ENCODE measurements around the gene PPOX.

Gene PPOX

DNA sequence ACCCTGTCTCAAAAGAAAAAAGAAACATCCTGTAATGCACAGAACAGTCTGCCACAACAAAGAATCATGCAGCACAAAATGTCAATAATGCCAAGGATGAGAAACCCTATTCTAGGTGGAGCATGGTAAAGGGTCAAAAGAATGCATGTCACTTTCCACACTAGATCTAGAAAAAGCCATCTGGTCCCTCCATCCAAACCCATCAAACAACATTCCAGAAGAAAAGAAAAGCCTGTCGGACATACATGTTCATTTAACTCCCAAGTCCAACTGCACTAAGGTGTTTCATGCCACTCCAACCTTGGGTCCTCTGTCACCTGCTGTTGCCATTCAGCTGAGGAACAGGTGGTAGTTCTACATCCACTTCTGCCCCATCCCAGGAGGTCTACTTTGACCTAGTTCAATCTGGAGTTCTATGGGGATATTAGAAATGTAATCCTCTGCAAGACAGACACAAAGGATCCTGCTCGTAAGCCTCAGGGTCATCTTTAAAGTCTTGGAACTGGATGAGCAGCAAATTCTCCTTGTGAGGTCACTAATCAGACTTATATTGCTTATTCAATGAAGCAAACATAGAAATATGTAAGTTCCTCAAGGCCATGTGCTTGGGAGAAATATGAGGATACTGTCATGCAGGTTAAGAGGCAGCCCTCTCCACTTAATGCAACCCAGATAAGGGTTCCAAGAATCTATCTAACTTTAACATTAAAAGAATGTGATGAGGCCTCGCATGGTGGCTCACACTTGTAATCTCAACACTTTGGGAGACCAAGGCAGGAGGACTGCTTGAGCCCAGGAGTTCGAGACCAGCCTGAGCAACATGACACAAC, 37.4 kb upstream of the PPOX start:
- Histone ChIP-seq H4K12ac (ENCODE audit: low read depth, low read length) (no peak overlapping the region), H3K4me3 (ENCODE audit: low read depth, low read length) (no peak overlapping the region), H3K36me3 (ENCODE audit: control insufficient read depth in 1 of 2, insufficient read depth in 2 of 2, low read length in 2 of 2) (peaks cover 15 to 23% of the 10 kb centered on the region in 2 experiments), H3K27me3 (ENCODE audit: insufficient read depth, low read length) (no peaks in the 10 kb centered on the region), H3K9ac (ENCODE audit: low read length) (no peak overlapping the region), H3K9me3 (ENCODE audit: insufficient read depth, low read depth, low read length) (no peaks in the 10 kb centered on the region), H2AK5ac (ENCODE audit: low read length) (no peak overlapping the region), H2BK12ac (ENCODE audit: low read length) (no peak overlapping the region), H4K8ac (ENCODE audit: low read depth, low read length) (no peak overlapping the region), H2AFZ (ENCODE audit: insufficient read depth, low read length, poor library complexity) (no peak overlapping the region), H3K23ac (ENCODE audit: low read length) (no peak overlapping the region), H2BK120ac (ENCODE audit: insufficient read depth, low read length, poor library complexity) (no peak overlapping the region), H3K27ac (ENCODE audit: low read depth, low read length) (no peak overlapping the region), H3K4ac (ENCODE audit: low read depth, low read length) (no peak overlapping the region), H4K91ac (ENCODE audit: low read depth, low read length) (no peak overlapping the region), H3K4me1 (ENCODE audit: control insufficient read depth in 1 of 2, insufficient read depth in 2 of 2, low read length in 2 of 2) (peaks cover 5 to 16% of the 10 kb centered on the region in 2 experiments), H3K79me1 (ENCODE audit: low read length) (peaks cover 23% of the 10 kb centered on the region), H3K79me2 (ENCODE audit: control insufficient read depth, insufficient read depth, low read length, poor library complexity) (peaks cover 15% of the 10 kb centered on the region), H3K14ac (ENCODE audit: low read length) (no peak overlapping the region), H3K18ac (ENCODE audit: low read length) (no peak overlapping the region), H2BK5ac (ENCODE audit: low read depth, low read length, poor library complexity) (no peak overlapping the region), H3K4me2 (ENCODE audit: low read length) (no peak overlapping the region)
- WGBS (ENCODE audit: extremely low coverage, insufficient coverage, insufficient read length) = no CpG with 5 or more reads among the region's 4 CpGs
- DNase-seq = peak; percentile 79 to 91

DNA sequence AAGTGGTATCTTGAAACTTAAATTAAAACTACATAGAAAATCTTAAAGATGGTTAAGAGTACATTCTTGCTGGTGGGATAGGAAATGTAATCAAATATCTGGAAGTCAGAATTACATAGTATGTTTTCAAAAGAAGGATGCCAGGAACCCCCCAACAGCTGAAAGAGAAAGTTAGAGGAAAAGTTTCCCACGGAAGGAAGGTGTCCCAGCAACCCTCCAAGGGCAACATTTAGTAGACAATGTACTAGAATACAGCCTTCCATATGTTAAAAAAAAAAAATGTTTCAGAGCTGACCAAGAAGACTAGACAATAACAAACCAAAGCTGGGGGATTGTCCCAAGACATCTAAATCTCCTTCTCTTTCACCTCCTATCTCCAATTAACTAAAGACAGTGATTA, 36.0 kb upstream of the PPOX start:
- no peak overlapping the region for H3K4me2 ChIP-seq (ENCODE audit: low read length)
- H3K14ac ChIP-seq (ENCODE audit: low read length) = no peak overlapping the region
- no peak overlapping the region for H2BK12ac ChIP-seq (ENCODE audit: low read length)
- no peak overlapping the region for H3K23ac ChIP-seq (ENCODE audit: low read length)
- no peak overlapping the region for H4K12ac ChIP-seq (ENCODE audit: low read depth, low read length)
- H3K9ac ChIP-seq (ENCODE audit: low read length) = no peak overlapping the region
- no peak overlapping the region for H2BK5ac ChIP-seq (ENCODE audit: low read depth, low read length, poor library complexity)
- no peaks in the 10 kb centered on the region for H3K27me3 ChIP-seq (ENCODE audit: insufficient read depth, low read length)
- DNase-seq = no peak
- no peak overlapping the region for H3K4ac ChIP-seq (ENCODE audit: low read depth, low read length)
- no CpG with 5 or more reads among the region's 1 CpG for WGBS (ENCODE audit: extremely low coverage, insufficient coverage, insufficient read length)
- peaks cover 10 to 13% of the 10 kb centered on the region in 2 experiments for H3K36me3 ChIP-seq (ENCODE audit: control insufficient read depth in 1 of 2, insufficient read depth in 2 of 2, low read length in 2 of 2)
- no peak overlapping the region for H3K18ac ChIP-seq (ENCODE audit: low read length)
- H3K27ac ChIP-seq (ENCODE audit: low read depth, low read length) = no peak overlapping the region
- H3K4me3 ChIP-seq (ENCODE audit: low read depth, low read length) = no peak overlapping the region
- H2AFZ ChIP-seq (ENCODE audit: insufficient read depth, low read length, poor library complexity) = no peak overlapping the region
- no peak overlapping the region for H2AK5ac ChIP-seq (ENCODE audit: low read length)
- H3K79me2 ChIP-seq (ENCODE audit: control insufficient read depth, insufficient read depth, low read length, poor library complexity) = peaks cover 15% of the 10 kb centered on the region
- H3K9me3 ChIP-seq (ENCODE audit: insufficient read depth, low read depth, low read length) = no peaks in the 10 kb centered on the region
- H4K91ac ChIP-seq (ENCODE audit: low read depth, low read length) = no peak overlapping the region
- peaks cover 24% of the 10 kb centered on the region for H3K79me1 ChIP-seq (ENCODE audit: low read length)
- no peak overlapping the region for H4K8ac ChIP-seq (ENCODE audit: low read depth, low read length)
- H3K4me1 ChIP-seq (ENCODE audit: control insufficient read depth in 1 of 2, insufficient read depth in 2 of 2, low read length in 2 of 2) = peaks cover 11 to 19% of the 10 kb centered on the region in 2 experiments
- no peak overlapping the region for H2BK120ac ChIP-seq (ENCODE audit: insufficient read depth, low read length, poor library complexity)

DNA sequence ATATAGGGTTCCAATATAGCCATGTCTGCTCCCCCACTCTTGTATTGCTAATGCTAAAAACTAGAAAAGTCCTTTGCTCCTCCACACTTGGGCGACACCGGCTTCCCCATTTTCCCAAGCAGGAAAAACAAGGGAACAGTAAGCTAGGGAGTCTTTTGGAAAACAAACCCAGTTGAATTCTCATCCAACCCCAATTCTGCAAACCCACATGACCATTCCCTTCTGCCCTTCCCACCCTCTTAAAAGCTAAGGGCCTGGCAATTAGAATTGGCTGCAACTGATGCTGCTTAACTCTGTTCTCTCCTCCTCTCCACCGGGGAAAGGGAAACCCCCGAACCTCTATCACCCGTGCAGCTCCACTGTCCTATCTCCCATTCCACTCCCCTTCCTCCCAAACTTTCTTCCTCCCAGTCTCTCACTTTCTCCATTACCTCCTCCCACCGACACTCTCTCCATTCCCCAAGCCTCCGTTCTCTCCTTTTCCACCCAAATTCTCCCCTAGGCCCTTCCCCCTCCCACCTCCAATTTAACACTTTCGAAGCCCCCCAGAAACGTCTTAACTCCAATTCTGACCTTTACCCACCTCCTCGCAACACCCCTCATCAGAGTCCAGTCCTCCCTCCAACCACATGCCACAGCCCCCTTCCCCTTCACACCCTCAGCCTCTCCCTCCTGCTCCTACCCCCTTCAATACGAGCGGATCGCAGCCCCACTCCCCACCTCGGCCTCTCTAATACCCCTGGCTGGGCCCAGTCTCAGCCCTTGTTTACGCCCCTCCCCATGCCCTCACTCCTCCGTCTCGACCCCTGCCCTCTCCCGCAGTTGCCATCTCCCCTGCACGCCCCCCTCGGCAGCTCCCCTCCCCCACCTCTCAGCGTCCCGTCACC, 34.5 kb upstream of the PPOX start:
- Histone ChIP-seq H2BK120ac (ENCODE audit: insufficient read depth, low read length, poor library complexity) (peak overlapping the region; percentile 99), H2BK5ac (ENCODE audit: low read depth, low read length, poor library complexity) (peak overlapping the region; percentile 96), H3K36me3 (ENCODE audit: control insufficient read depth in 1 of 2, insufficient read depth in 2 of 2, low read length in 2 of 2) (peaks cover 7 to 8% of the 10 kb centered on the region in 2 experiments), H2AK5ac (ENCODE audit: low read length) (peak overlapping the region; percentile 96), H3K14ac (ENCODE audit: low read length) (peak overlapping the region; percentile 99), H3K79me1 (ENCODE audit: low read length) (peaks cover 24% of the 10 kb centered on the region), H3K23ac (ENCODE audit: low read length) (peak overlapping the region; percentile 55), H3K27ac (ENCODE audit: low read depth, low read length) (peak overlapping the region; percentile 99), H3K27me3 (ENCODE audit: insufficient read depth, low read length) (no peaks in the 10 kb centered on the region), H4K91ac (ENCODE audit: low read depth, low read length) (peak overlapping the region; percentile 99), H3K18ac (ENCODE audit: low read length) (peak overlapping the region; percentile 98), H3K4me1 (ENCODE audit: control insufficient read depth in 1 of 2, insufficient read depth in 2 of 2, low read length in 2 of 2) (peaks cover 16 to 25% of the 10 kb centered on the region in 2 experiments), H3K9me3 (ENCODE audit: insufficient read depth, low read depth, low read length) (no peaks in the 10 kb centered on the region), H3K4me2 (ENCODE audit: low read length) (peak overlapping the region; percentile 81), H3K9ac (ENCODE audit: low read length) (peak overlapping the region; percentile 94), H3K79me2 (ENCODE audit: control insufficient read depth, insufficient read depth, low read length, poor library complexity) (peaks cover 15% of the 10 kb centered on the region), H4K12ac (ENCODE audit: low read depth, low read length) (peak overlapping the region; percentile 90), H2AFZ (ENCODE audit: insufficient read depth, low read length, poor library complexity) (peak overlapping the region; percentile 85), H4K8ac (ENCODE audit: low read depth, low read length) (peak overlapping the region; percentile 96), H3K4me3 (ENCODE audit: low read depth, low read length) (peak overlapping the region; percentile 89), H2BK12ac (ENCODE audit: low read length) (peak overlapping the region; percentile 88), H3K4ac (ENCODE audit: low read depth, low read length) (peak overlapping the region; percentile 90)
- DNase-seq = no peak
- 100% methylated on average over 1 of the region's 22 CpGs for WGBS (ENCODE audit: extremely low coverage, insufficient coverage, insufficient read length)

DNA sequence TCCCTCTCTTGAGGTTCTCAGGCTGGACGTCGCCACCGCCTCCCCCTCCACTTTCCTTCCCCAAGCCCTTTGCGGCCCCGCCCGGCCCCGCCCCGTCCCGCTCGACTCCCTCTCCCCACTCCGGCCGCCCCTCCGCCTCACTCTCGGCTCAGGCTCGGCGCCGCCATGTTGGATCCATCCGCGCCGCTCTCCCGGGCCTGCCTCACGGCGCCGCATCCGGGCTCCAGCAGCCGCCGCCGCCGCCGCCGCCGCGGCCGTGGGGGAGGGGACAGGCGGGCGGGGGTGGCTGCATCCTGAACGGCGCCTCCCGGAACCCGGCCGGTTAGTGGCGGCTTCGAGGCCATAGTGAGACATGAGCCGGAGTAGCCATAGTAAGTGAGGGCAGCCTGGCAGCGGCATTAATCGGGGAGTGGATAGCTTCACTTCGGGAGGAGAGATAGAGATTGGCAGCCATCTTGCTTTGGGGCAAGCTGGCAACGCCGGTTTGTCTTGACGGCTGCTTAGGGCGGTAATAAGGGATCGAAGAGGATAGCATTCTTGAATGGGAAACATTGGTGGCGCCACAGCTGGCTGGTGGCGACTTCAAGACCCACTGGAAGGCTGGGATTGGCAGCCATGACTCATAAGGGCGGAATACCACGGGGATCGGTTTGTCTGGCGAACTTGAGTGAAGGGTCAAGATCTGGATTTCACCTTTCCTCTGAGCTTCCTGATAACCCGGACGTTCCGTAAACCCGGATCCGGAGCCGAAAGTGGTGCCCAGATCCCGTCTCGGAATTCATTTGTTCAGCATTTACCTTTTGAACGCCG, 33.6 kb upstream of the PPOX start, which contains the start of gene DEDD:
Gene DEDD (minus strand): TSS at position 258 of the 810 bp plus-strand sequence. CDS start 8,205 bp downstream, outside the sequence.
- H3K79me1 ChIP-seq (ENCODE audit: low read length) = peaks cover 24% of the 10 kb centered on the region
- peak within 1 kb of the TSS; percentile 96 for H2BK5ac ChIP-seq (ENCODE audit: low read depth, low read length, poor library complexity)
- no CpG with 5 or more reads among the region's 68 CpGs for WGBS (ENCODE audit: extremely low coverage, insufficient coverage, insufficient read length)
- H3K9ac ChIP-seq (ENCODE audit: low read length) = peak within 1 kb of the TSS; percentile 94
- H4K12ac ChIP-seq (ENCODE audit: low read depth, low read length) = peak within 1 kb of the TSS; percentile 93
- peak within 1 kb of the TSS; percentile 96 for H2AK5ac ChIP-seq (ENCODE audit: low read length)
- peak within 1 kb of the TSS; percentile 93 for H3K4ac ChIP-seq (ENCODE audit: low read depth, low read length)
- H4K91ac ChIP-seq (ENCODE audit: low read depth, low read length) = peak within 1 kb of the TSS; percentile 99
- H3K4me2 ChIP-seq (ENCODE audit: low read length) = peak within 1 kb of the TSS; percentile 81
- H3K23ac ChIP-seq (ENCODE audit: low read length) = peak within 1 kb of the TSS; percentile 55
- H3K14ac ChIP-seq (ENCODE audit: low read length) = peak within 1 kb of the TSS; percentile 99
- peaks cover 15% of the 10 kb centered on the region for H3K79me2 ChIP-seq (ENCODE audit: control insufficient read depth, insufficient read depth, low read length, poor library complexity)
- peak within 1 kb of the TSS; percentile 99 for H2BK120ac ChIP-seq (ENCODE audit: insufficient read depth, low read length, poor library complexity)
- peak within 1 kb of the TSS; percentile 98 for H3K18ac ChIP-seq (ENCODE audit: low read length)
- H3K4me1 ChIP-seq (ENCODE audit: control insufficient read depth in 1 of 2, insufficient read depth in 2 of 2, low read length in 2 of 2) = peaks cover 19 to 30% of the 10 kb centered on the region in 2 experiments
- peak within 1 kb of the TSS; percentile 94 for H2AFZ ChIP-seq (ENCODE audit: insufficient read depth, low read length, poor library complexity)
- peak within 1 kb of the TSS; percentile 96 for H4K8ac ChIP-seq (ENCODE audit: low read depth, low read length)
- peak within 1 kb of the TSS; percentile 88 for H2BK12ac ChIP-seq (ENCODE audit: low read length)
- DNase-seq = peak; percentile 95 to 96
- H3K9me3 ChIP-seq (ENCODE audit: insufficient read depth, low read depth, low read length) = no peaks in the 10 kb centered on the region
- peaks cover 6 to 7% of the 10 kb centered on the region in 2 experiments for H3K36me3 ChIP-seq (ENCODE audit: control insufficient read depth in 1 of 2, insufficient read depth in 2 of 2, low read length in 2 of 2)
- H3K27ac ChIP-seq (ENCODE audit: low read depth, low read length) = peak within 1 kb of the TSS; percentile 99
- H3K4me3 ChIP-seq (ENCODE audit: low read depth, low read length) = peak within 1 kb of the TSS; percentile 89
- H3K27me3 ChIP-seq (ENCODE audit: insufficient read depth, low read length) = no peaks in the 10 kb centered on the region

Data from trophoblast cell (in vitro differentiated cells and primary cell).